ENCODE results near the gene CFAP77. TPM values are rescaled to one million over a fixed set of nuclear protein-coding genes. Genes with fewer than 3 reads are reported as not detected.

Gene CFAP77
- polyA plus RNA-seq, 3 donors: not detected

GRCh38 chr9:132559711-132560110 lies 149.7 kb downstream of the CFAP77 start:
- H4K20me1 ChIP-seq (ENCODE audit: insufficient read depth, low read length): no peaks in the 10 kb centered on the region
- Mint-ChIP-seq H3K36me3 (no peaks in the 10 kb centered on the region), H3K4me3 (no peak overlapping the region), H3K27me3 (ENCODE audit: low read depth in 3 of 3) (peaks cover 36 to 40% (median 38%) of the 10 kb centered on the region in 3 donors), H3K4me1 (no peaks in the 10 kb centered on the region), H3K27ac (no peak overlapping the region), H3K9me3 (peaks cover 0 to 6% (median 0%) of the 10 kb centered on the region in 7 donors)
- H3K27ac ChIP-seq (ENCODE audit: low read depth in 1 of 2, low read length in 2 of 2): no peak overlapping the region
- no peak for DNase-seq
- no peak overlapping the region for H3K4me3 ChIP-seq (replicated peaks in 1 of 3; ENCODE audit: low read depth in 2 of 3, low read length in 3 of 3)
- TF ChIP-seq CTCF (IDR thresholded peaks at IDR 0.05): no peak
- no peak overlapping the region for H2AFZ ChIP-seq (ENCODE audit: insufficient read depth, low read depth, low read length, poor library complexity, severe bottlenecking)
- intact Hi-C loops (cut with micrococcal nuclease): no loop called here
- no peaks in the 10 kb centered on the region for H3K9me3 ChIP-seq (replicated peaks in 1 of 2; ENCODE audit: control insufficient read depth in 1 of 2, insufficient read depth in 1 of 2, low read length in 2 of 2)
- no peaks in the 10 kb centered on the region for H3K36me3 ChIP-seq (replicated peaks in 1 of 2; ENCODE audit: control insufficient read depth in 1 of 2, insufficient read depth in 2 of 2, low read length in 2 of 2)
- H3K79me2 ChIP-seq (ENCODE audit: insufficient read depth, low read length): no peaks in the 10 kb centered on the region
- no CpG with 5 or more reads among the region's 2 CpGs for WGBS (ENCODE audit: insufficient coverage)
- no peaks in the 10 kb centered on the region for H3K4me1 ChIP-seq (ENCODE audit: control insufficient read depth in 1 of 2, insufficient read depth in 2 of 2, low read length in 2 of 2)
- peaks cover 0 to 16% of the 10 kb centered on the region in 2 donors for H3K27me3 ChIP-seq (ENCODE audit: control insufficient read depth in 2 of 2, insufficient read depth in 2 of 2, low read length in 2 of 2)
- H3K4me2 ChIP-seq (replicated peaks; ENCODE audit: extremely low read depth, low read length, poor library complexity, severe bottlenecking): no peak overlapping the region
- H3K9ac ChIP-seq (ENCODE audit: insufficient read depth, low read length, poor library complexity, severe bottlenecking): no peak overlapping the region

GRCh38 chr9:132560616-132561202 lies 150.7 kb downstream of the CFAP77 start:
- peaks cover 0 to 16% of the 10 kb centered on the region in 2 donors for H3K27me3 ChIP-seq (ENCODE audit: control insufficient read depth in 2 of 2, insufficient read depth in 2 of 2, low read length in 2 of 2)
- no peak overlapping the region for H3K4me3 ChIP-seq (replicated peaks in 1 of 3; ENCODE audit: low read depth in 2 of 3, low read length in 3 of 3)
- H3K4me2 ChIP-seq (replicated peaks; ENCODE audit: extremely low read depth, low read length, poor library complexity, severe bottlenecking): no peak overlapping the region
- H2AFZ ChIP-seq (ENCODE audit: insufficient read depth, low read depth, low read length, poor library complexity, severe bottlenecking): no peak overlapping the region
- Mint-ChIP-seq H3K27ac (no peak overlapping the region), H3K9me3 (peaks cover 0 to 6% (median 0%) of the 10 kb centered on the region in 7 donors), H3K4me1 (no peaks in the 10 kb centered on the region), H3K4me3 (peak overlapping the region in 1 of 2 donors; percentile 24), H3K36me3 (no peaks in the 10 kb centered on the region), H3K27me3 (ENCODE audit: low read depth in 3 of 3) (peaks cover 31 to 41% (median 40%) of the 10 kb centered on the region in 3 donors)
- H3K9ac ChIP-seq (ENCODE audit: insufficient read depth, low read length, poor library complexity, severe bottlenecking): no peak overlapping the region
- DNase-seq: no peak
- H3K79me2 ChIP-seq (ENCODE audit: insufficient read depth, low read length): no peaks in the 10 kb centered on the region
- WGBS (ENCODE audit: insufficient coverage): 52% methylated on average over 13 of the region's 14 CpGs
- H4K20me1 ChIP-seq (ENCODE audit: insufficient read depth, low read length): no peaks in the 10 kb centered on the region
- no peak for TF ChIP-seq CTCF (IDR thresholded peaks at IDR 0.05)
- H3K36me3 ChIP-seq (replicated peaks in 1 of 2; ENCODE audit: control insufficient read depth in 1 of 2, insufficient read depth in 2 of 2, low read length in 2 of 2): no peaks in the 10 kb centered on the region
- intact Hi-C loops (cut with micrococcal nuclease): no loop called here
- H3K27ac ChIP-seq (ENCODE audit: low read depth in 1 of 2, low read length in 2 of 2): no peak overlapping the region
- H3K9me3 ChIP-seq (replicated peaks in 1 of 2; ENCODE audit: control insufficient read depth in 1 of 2, insufficient read depth in 1 of 2, low read length in 2 of 2): no peaks in the 10 kb centered on the region
- H3K4me1 ChIP-seq (ENCODE audit: control insufficient read depth in 1 of 2, insufficient read depth in 2 of 2, low read length in 2 of 2): no peaks in the 10 kb centered on the region
